HepG2 (cell line): ENCODE measurements around the gene NRK. TPM values are rescaled to one million over a fixed set of nuclear protein-coding genes. Genes with fewer than 3 reads are reported as not detected.

ENCODE experiments used
- ASH2L ChIP-seq: fragments of 300-600, 200-600 bp; sonication (generic); IDR thresholded peaks from 2 replicates; pipeline ENCODE4 v1.7.0; 2017; ENCODE audit warnings: low read depth, mild to moderate bottlenecking, moderate library complexity, mixed read lengths, low read length; ENCODE audit not compliant: insufficient read length
- EP300 ChIP-seq, 3 experiments: sonication (generic) in 1 of 3; formaldehyde crosslinking in 1 of 3; IDR thresholded peaks; 2 replicates each; pipeline versions ENCODE4 v1.5.1 to v1.6.1; 2011 to 2020; ENCODE audit warnings: low read depth in 2 of 3, low read length in 2 of 3, borderline replicate concordance in 1 of 3, improper control_type of control experiment in 1 of 3, mild to moderate bottlenecking in 1 of 3, missing genetic modification reagents in 1 of 3, moderate library complexity in 1 of 3
- FOXK2 ChIP-seq: fragments of 450-650 bp; IDR thresholded peaks from 2 replicates; pipeline ENCODE4 v1.6.1; 2016
- HNRNPLL ChIP-seq: fragments of 200-400 bp; formaldehyde crosslinking; IDR thresholded peaks from 2 replicates; pipeline ENCODE4 v1.6.1; 2017; ENCODE audit warnings: mild to moderate bottlenecking, low read depth, low read length; ENCODE audit not compliant: poor library complexity, severe bottlenecking
- LRRFIP1 ChIP-seq: sonication (generic); formaldehyde crosslinking; conservative IDR thresholded peaks from 2 replicates; pipeline ENCODE4 v1.4.0; 2020; ENCODE audit warnings: missing genetic modification reagents
- PRDM10 ChIP-seq: sonication (generic); formaldehyde crosslinking; IDR thresholded peaks from 2 replicates; pipeline ENCODE4 v1.4.0; 2020; ENCODE audit warnings: low read depth, missing genetic modification reagents
- SNAPC2 ChIP-seq: sonication (generic); formaldehyde crosslinking; IDR thresholded peaks from 2 replicates; pipeline ENCODE4 v1.8.1; 2022; ENCODE audit warnings: mild to moderate bottlenecking, missing genetic modification reagents
- ZNF367 ChIP-seq: sonication (generic); formaldehyde crosslinking; IDR thresholded peaks from 2 replicates; pipeline ENCODE4 v1.4.0; 2020; ENCODE audit warnings: missing genetic modification reagents, borderline replicate concordance
- ZNF512B ChIP-seq: sonication (generic); formaldehyde crosslinking; IDR thresholded peaks from 2 replicates; pipeline ENCODE4 v1.5.1; 2020; ENCODE audit warnings: missing genetic modification reagents, mild to moderate bottlenecking, borderline replicate concordance
- ZNF746 ChIP-seq: sonication (generic); formaldehyde crosslinking; IDR thresholded peaks from 2 replicates; pipeline ENCODE4 v1.8.0; 2022; ENCODE audit warnings: mild to moderate bottlenecking, missing genetic modification reagents
- ZNF790 ChIP-seq: sonication (generic); formaldehyde crosslinking; IDR thresholded peaks from 2 replicates; pipeline ENCODE4 v1.8.0; 2022; ENCODE audit warnings: missing genetic modification reagents, mild to moderate bottlenecking, borderline replicate concordance
- polyA plus RNA-seq, 8 experiments: library from polyadenylated mRNA; depleted of rRNA in 3 of 8; stranded (reverse) in 7 of 8; unstranded in 1 of 8; fragments of >200 nt; fragmentation: Illumina TruSeq in 4 of 8; extraction: Trizol in 4 of 8; gene quantifications; 2 replicates each; pipeline versions ENCODE4 v1.2.1 to v1.2.3, GENCODE V29; 2011 to 2016; ENCODE audit warnings: low read depth in 4 of 8, missing spikeins in 1 of 8, mixed read lengths in 1 of 8; ENCODE audit not compliant: insufficient read depth in 1 of 8
- total RNA-seq, 5 experiments: library from RNA; depleted of rRNA; stranded (reverse); fragments of >200 nt; fragmentation: Illumina TruSeq; extraction: Trizol; gene quantifications; 2 replicates each; pipeline ENCODE4 v1.2.3, GENCODE V29; 2016; ENCODE audit warnings: low read depth in 1 of 5
- TF ChIP-seq, protein P1 (sequence below): sonication (generic); formaldehyde crosslinking; IDR thresholded peaks from 2 replicates; pipeline ENCODE4 v1.4.0; 2020; ENCODE audit warnings: mild to moderate bottlenecking, missing genetic modification reagents
- TF ChIP-seq, protein P2 (sequence below): sonication (generic); formaldehyde crosslinking; IDR thresholded peaks from 2 replicates; pipeline ENCODE4 v1.8.1; 2022; ENCODE audit warnings: mild to moderate bottlenecking, missing genetic modification reagents

NRK gene
- total and polyA plus RNA-seq, 2 of the 13 experiments (the other 11 are each of a cell fraction or from before 2014, with no cell fraction given): not detected

GRCh38 chrX:106007815-106008214 is 185.5 kb downstream of the NRK start (continued):
- peak in 1 of 2 experiments; percentile 87; a peak in 2 of 4 replicates for TF ChIP-seq EP300 (IDR thresholded peaks at IDR 0.05; ENCODE audit: low read depth in 2 of 2, low read length in 2 of 2)
- peak; percentile 83; the same call in 1 of the 2 replicates for TF ChIP-seq EP300 (CRISPR knock-in tag; IDR thresholded peaks at IDR 0.05; ENCODE audit: borderline replicate concordance)
- no peak for TF ChIP-seq PRDM10 (CRISPR knock-in tag)
- TF ChIP-seq, protein P1, sequence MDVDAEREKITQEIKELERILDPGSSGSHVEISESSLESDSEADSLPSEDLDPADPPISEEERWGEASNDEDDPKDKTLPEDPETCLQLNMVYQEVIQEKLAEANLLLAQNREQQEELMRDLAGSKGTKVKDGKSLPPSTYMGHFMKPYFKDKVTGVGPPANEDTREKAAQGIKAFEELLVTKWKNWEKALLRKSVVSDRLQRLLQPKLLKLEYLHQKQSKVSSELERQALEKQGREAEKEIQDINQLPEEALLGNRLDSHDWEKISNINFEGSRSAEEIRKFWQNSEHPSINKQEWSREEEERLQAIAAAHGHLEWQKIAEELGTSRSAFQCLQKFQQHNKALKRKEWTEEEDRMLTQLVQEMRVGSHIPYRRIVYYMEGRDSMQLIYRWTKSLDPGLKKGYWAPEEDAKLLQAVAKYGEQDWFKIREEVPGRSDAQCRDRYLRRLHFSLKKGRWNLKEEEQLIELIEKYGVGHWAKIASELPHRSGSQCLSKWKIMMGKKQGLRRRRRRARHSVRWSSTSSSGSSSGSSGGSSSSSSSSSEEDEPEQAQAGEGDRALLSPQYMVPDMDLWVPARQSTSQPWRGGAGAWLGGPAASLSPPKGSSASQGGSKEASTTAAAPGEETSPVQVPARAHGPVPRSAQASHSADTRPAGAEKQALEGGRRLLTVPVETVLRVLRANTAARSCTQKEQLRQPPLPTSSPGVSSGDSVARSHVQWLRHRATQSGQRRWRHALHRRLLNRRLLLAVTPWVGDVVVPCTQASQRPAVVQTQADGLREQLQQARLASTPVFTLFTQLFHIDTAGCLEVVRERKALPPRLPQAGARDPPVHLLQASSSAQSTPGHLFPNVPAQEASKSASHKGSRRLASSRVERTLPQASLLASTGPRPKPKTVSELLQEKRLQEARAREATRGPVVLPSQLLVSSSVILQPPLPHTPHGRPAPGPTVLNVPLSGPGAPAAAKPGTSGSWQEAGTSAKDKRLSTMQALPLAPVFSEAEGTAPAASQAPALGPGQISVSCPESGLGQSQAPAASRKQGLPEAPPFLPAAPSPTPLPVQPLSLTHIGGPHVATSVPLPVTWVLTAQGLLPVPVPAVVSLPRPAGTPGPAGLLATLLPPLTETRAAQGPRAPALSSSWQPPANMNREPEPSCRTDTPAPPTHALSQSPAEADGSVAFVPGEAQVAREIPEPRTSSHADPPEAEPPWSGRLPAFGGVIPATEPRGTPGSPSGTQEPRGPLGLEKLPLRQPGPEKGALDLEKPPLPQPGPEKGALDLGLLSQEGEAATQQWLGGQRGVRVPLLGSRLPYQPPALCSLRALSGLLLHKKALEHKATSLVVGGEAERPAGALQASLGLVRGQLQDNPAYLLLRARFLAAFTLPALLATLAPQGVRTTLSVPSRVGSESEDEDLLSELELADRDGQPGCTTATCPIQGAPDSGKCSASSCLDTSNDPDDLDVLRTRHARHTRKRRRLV: no peak
- TF ChIP-seq ZNF790 (CRISPR knock-in tag): no peak
- TF ChIP-seq LRRFIP1 (CRISPR knock-in tag): no peak
- no peak for TF ChIP-seq SNAPC2 (CRISPR knock-in tag)
- no peak for TF ChIP-seq ZNF367 (CRISPR knock-in tag)
- no peak for TF ChIP-seq ZNF746 (CRISPR knock-in tag)
- TF ChIP-seq ZNF512B (CRISPR knock-in tag): no peak
- no peak for TF ChIP-seq FOXK2
- no peak for TF ChIP-seq ASH2L
- TF ChIP-seq, protein P2, sequence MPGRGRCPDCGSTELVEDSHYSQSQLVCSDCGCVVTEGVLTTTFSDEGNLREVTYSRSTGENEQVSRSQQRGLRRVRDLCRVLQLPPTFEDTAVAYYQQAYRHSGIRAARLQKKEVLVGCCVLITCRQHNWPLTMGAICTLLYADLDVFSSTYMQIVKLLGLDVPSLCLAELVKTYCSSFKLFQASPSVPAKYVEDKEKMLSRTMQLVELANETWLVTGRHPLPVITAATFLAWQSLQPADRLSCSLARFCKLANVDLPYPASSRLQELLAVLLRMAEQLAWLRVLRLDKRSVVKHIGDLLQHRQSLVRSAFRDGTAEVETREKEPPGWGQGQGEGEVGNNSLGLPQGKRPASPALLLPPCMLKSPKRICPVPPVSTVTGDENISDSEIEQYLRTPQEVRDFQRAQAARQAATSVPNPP (CRISPR knock-in tag): no peak
- no peak for TF ChIP-seq HNRNPLL
